ENCODE data around the gene USP8.
"Not testable (repeated sequence)": the region's sequence is repeated elsewhere in the genome, so short reads cannot be mapped to it uniquely, and the experiment has no call there.

Gene USP8

GRCh38 chr15:50424066-50424890 lies at the start of gene USP8:
USP8 (plus strand) TSS chr15:50424405; CDS start chr15:50439074, 14,669 bp downstream.
- peak; percentile 88 to 91 (median 88) for DNase-seq (ENCODE audit: low read depth in 4 of 4, low spot score in 1 of 4)

DNA sequence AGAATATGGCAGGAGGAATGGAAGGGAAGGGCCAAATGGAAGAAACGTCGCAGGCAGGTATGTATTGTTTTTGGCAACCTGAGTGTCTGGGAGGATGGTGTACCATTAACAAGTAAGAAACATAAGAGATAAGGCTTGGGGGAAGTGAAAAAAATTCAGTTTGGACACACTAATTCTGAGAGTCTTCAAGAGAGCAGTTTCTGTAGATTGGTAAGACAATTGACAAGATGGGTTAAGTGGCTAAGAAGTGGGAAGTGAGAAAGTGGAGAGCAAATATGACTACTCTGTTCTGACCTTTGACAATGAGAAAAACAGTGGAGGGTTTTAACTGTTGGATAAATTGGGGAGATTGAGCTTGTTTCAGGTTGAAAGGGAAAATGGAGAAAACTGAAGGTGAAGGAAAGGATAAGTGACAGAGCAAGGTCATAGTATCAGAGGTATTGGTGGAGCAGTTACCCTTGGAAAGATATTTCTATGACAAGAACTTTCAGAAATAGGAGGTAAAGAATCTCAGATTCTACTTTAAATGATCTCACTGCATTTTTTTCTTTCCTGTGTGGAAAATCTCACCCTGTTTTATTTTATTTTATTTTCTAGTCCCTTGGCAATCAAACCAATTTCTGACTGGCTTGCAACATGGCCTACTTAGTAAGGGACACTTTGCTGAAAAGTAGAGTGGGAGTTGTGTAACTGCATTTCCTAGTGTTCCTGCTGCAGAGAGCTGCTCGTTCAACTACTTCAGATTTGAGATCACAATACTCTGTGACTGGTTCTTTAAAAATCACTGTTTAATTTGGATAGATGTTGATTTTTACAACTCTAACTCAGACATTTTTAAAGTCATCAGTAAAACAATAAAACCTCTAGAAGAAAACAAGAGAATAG lies 46.1 kb upstream of the USP8 start:
- DNase-seq (ENCODE audit: low read depth in 4 of 4, low spot score in 1 of 4): no peak

DNA sequence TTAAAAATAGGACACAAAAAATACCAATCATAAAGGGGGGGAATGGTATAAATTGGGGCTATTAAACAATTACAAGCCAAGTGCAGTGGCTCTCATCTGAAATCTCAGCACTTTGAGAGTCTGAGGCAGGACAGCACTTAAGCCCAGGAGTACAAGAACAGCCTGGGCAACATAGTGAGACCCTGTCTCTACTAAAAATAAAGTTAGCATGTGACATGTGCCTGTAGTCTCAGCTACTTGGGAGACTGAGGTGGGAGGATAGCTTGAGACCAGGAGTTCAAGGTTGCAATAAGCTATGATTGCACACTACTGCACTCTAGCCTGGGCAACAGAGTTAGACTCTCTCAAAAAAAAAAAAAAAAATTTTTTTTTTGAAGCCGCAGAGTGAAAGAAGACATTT lies 45.4 kb upstream of the USP8 start:
- DNase-seq (ENCODE audit: low read depth in 4 of 4, low spot score in 1 of 4): no peak

DNA sequence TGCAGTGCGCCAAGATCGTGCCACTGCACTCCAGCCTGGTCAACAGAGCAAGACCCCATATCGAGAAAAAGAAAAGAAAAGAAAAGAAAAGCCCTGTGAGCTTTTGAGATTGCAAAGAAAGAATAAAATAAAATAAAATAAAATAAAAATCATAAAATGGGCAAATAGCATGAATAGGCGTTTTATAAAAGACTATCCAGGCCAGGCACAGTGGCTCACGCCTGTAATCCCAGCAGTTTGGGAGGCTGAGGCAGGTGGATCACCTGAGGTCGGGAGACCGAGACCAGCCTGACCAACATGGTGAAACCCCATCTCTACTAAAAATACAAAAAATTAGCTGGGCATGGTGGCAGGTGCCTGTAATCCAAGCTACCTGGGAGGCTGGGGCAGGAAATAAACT lies 44.8 kb upstream of the USP8 start:
- DNase-seq (ENCODE audit: low read depth in 4 of 4, low spot score in 1 of 4): not testable (repeated sequence)

DNA sequence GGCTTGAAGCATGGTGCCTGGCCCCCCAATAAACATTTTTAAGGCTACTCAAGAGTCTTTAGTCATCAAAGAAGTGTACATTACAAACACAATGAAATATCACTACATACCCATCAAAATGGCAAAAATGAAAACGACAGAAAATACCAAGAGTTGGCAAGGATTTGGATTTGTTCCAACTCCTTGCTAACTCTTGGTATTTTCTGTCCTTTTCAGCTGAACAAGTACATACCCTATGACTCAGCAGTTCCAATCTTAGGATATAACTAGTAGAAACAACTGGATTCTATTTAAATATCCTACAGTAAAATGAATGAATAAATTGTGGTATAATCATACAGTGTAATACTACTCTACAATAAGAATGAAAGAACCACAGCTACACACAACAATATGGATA lies 44.1 kb upstream of the USP8 start:
- DNase-seq (ENCODE audit: low read depth in 4 of 4, low spot score in 1 of 4): no peak

DNA sequence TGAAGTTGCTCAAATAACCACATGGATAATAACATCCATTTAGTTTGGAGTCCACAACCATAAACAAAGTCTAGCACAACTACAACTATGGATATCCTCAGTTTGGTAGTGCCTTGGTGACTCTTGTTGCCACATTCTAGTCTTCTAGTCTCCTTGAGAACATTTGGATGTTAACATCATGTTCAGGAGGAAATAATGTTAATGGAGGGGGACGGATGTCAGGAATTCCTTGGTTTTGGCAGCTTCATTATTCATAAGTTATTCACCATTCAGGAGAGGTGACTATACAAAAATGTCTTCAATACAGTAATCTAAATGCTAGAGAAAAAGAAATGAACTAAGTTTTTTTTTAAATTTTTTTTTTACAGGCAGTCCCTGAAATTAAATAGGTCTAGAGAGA lies 42.8 kb upstream of the USP8 start:
- no peak for DNase-seq (ENCODE audit: low read depth in 4 of 4, low spot score in 1 of 4)

GRCh38 chr15:50382408-50382807 lies 41.8 kb upstream of the USP8 start:
- DNase-seq (ENCODE audit: low read depth in 4 of 4, low spot score in 1 of 4): not testable (repeated sequence)

DNA sequence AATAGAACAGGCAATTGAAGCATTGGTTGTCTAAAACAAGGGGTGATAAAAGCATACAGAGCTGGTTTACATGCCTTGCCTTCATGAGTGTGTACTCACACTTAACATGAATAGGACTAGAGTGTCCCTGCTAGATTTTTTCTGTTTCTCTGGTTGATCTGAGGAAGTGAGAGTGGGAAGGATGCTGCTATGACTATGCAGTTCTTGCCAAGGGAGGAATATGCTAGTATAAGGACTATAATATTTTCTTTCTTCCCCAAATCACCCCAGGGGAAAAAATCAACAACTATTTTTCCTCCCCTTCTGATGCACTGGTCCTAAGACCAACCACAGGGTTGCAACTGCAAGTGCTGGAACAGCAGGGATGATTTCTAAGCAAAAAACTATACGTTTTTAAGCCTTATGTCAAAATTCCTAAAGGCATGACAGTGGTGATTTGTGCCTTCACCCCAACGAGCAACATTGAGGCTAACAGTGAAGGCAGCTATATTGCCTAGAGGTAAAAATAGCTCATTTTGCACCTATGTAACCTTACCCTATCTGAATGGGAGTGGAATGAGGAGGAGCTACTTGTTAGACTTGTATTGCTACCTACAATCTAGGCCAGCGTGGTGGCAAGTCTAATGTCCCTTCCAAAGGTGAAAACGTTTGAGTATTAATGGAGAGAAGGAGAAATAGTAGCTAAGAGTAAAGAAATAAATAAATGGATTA lies 33.5 kb upstream of the USP8 start:
- no peak for DNase-seq (ENCODE audit: low read depth in 4 of 4, low spot score in 1 of 4)

DNA sequence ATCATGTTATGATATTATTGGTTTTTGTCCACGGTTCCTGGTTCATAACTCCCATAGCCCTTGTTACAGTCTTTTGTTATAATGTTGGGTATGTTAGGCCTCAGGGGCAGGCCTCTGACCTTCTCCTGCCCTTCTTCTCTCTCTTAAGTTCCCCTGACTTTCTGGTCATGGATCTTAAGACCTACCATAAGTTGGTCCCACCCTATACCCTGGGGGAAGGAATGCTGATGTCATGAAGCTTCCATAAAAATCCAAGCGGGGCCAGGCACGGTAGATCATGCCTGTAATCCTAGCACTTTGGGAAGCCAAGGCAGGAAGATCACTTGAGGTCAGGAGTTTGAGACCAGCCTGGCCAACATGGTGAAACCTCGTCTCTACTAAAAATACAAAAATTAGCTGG lies 32.6 kb upstream of the USP8 start:
- DNase-seq (ENCODE audit: low read depth in 4 of 4, low spot score in 1 of 4): not testable (repeated sequence)

DNA sequence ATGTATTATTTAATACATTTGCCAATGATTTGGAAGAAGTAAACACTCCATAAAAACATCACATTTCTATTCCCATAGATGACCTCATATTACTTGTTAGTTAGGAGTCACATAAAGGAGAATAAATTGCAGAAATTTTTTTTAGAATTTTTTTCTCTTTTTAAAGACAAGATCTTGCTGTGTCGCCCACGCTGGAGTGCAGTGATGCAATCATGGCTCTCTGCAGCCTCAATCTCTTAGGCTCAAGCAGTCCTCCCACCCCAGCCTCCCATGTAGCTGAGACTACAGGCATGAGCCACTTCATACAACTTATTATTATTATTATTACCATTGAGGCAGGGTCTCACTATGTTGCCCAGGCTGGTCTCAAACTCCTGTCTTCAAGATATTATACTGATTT lies 12.3 kb upstream of the USP8 start:
- DNase-seq (ENCODE audit: low read depth in 4 of 4, low spot score in 1 of 4): no peak

DNA sequence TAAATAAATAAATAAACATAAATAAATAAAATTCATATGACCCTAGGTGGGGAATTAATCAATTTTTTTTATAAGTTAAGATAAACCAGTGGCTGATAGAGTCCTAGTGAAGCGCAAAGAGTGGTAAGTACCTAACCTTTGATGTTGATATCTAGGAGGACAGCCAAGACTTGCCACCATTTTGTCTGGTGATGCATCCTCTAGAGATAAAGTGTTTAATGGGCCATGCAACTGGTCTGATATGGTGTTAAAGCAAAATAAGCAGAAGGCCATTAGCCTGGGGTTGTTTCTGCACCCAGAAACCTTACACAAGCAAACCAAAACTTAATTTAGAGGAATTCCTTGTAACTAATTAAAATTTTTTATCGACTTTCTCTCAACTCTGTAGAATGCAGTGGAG lies 9.6 kb upstream of the USP8 start:
- DNase-seq (ENCODE audit: low read depth in 4 of 4, low spot score in 1 of 4): no peak

DNA sequence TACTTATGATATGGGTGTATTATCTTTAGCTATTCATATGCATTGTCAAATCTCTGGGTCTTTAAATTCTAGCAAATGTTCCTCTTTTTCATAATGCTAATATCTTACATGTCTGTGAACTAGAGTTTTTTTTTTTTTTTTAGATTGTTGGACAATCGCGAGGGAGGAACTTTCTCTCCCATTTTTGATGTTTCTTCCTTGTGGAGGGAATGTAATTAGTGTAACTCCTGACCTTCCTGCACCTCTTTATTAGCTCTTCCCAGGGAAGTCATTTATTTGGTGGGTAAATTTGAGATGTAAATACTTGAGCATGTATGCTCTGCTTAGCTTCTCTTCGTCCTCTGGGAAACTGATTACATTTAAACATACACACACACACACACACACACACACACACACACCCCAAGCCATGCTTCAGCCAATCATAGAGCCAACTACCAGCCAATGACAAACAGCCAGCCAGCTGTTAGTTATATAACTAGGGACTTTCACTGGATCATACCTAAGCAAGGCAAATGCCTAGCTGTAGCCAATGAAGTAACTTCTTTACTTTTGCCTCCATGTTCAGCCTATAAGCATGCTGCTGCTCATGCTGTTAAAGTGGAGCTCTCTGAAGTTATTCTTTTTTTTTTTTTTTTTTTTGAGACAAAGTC lies 8.3 kb upstream of the USP8 start:
- DNase-seq (ENCODE audit: low read depth in 4 of 4, low spot score in 1 of 4): no peak

DNA sequence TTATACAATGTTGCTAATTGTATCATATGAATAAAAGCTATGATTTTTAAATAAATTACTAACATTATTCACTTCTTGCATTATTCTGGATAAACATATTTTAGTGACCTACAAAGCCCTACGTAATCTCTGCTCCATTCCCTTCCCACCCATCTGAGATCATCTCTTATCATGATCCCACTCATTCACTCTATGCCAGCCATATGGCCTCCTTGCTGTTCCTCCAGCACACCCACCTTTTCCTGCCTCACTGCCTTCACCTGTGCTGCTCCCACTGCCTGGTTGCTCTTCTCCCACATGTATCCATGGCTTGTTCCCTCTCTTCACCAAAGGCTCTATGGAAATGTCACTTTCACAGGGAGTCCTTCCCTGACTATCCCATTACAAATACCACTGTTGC lies 7.3 kb upstream of the USP8 start:
- DNase-seq (ENCODE audit: low read depth in 4 of 4, low spot score in 1 of 4): no peak

DNA sequence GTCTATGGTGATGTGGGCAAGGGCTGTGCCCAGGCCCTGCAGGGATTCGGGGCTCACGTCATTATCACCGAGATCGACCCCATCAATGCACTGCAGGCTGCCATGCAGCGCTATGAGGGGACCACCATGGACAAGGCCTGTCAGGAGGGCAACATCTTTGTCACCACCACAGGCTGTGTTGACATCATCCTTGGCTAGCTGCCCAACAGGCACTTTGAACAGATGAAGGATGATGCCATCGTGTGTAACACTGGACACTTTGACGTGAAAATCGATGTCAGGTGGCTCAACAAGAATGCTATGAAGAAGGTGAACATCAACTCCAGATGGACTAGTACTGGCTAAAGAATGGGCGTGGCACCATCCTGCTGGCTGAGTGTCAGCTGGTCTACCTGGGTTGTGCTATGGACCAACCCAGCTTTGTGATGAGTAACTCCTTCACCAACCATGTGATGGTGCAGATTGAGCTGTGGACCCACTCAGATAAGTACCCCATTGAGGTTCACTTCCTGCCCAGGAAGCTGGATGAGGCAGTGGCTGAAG lies 6.1 kb upstream of the USP8 start:
- DNase-seq (ENCODE audit: low read depth in 4 of 4, low spot score in 1 of 4): no peak

DNA sequence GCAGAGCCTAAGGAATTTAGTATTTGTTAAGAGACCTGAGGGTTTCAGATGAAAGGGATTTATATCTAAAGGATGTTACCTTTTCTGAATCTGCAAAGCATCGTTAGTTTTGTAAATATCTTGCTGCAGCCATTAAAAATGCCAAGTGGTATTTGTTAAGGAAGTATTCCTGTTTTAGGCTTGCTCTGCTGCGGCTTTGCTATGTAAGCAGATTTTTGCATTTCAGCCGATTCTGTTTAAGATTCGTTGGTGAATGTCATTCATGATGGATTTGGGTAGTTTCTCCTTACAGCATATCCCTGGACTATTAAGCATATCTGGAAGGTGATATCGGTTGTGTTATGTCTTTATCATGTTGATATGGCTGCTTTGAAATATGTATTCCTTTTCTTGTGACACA lies 1.0 kb downstream of the USP8 start:
- DNase-seq (ENCODE audit: low read depth in 4 of 4, low spot score in 1 of 4): no peak

GRCh38 chr15:50425678-50426246 lies 1.6 kb downstream of the USP8 start:
- DNase-seq (ENCODE audit: low read depth in 4 of 4, low spot score in 1 of 4): not testable (repeated sequence)

- no peak for DNase-seq (ENCODE audit: low read depth in 4 of 4, low spot score in 1 of 4)
Measured at GRCh38 chr15:50426428-50426827, 2.2 kb downstream of the USP8 start.

GRCh38 chr15:50431204-50431603 lies 7.0 kb downstream of the USP8 start:
- no peak for DNase-seq (ENCODE audit: low read depth in 4 of 4, low spot score in 1 of 4)

GRCh38 chr15:50432230-50432629 lies 8.0 kb downstream of the USP8 start:
- no peak for DNase-seq (ENCODE audit: low read depth in 4 of 4, low spot score in 1 of 4)

DNA sequence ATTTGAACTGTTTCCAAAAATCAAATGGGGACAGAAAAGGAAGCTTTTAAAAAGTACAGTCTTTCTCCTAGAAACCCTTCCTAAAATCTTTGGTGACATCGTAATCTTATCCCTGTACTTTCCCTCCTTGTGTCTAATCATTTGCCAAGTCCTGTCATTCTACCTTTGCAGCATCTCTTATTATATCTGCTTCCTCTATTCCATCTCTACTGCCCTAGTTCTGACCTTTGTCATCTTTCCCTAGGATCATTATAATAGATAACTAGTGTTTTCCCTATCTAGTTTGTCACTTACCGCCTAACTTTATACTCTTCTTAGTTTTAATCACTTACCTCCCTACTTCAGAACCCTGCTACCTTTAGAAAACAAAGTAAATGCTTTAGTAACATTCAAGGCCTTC lies 11.6 kb downstream of the USP8 start:
- no peak for DNase-seq (ENCODE audit: low read depth in 4 of 4, low spot score in 1 of 4)
